ENCODE measurements around the gene GUCY2C.

DNA sequence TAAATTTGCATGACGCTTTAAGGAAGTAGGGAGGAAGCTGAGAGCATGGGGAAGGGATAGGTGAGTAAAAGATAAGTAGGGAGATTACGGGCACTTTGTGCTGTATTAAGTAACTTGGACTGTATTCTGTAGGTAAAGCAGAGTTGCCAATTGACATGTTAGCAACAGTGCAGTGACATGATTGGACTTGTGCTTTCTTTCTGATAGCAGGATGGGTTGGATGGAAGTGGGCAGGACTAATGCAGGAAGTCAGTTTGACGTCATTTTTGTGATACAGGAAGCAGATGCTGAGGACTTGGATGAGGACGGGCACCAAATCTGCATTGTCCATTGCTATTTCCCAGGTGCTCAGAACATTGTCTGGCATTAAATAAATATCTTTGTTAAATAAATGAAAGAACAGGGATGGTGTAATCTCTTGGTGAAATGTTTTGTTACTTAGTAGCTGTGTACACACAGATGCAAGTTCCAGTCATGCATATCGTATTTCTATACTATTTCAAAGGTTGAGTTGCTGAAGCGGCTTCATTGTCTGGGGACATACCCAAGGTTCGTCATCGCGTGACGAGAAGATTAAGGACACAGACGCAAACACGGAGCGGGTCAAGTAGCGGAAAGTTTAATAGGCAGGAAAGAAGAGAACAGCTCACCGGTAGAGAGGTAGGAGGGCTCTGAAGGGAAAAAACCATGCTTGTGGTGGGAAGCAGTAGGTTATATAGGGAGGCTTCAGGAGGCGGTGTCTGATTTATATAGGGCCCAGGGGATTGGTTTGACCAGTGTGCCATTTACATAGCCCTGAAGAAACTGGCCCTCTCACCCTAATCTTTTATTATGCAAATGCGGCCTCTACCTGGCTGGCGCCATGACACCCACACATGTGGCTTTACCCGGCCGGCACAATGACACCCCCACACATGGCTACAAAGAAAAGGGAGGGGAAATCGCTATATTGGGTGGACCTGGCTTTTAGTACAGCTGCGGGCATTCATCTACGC, 30.7 kb downstream of the GUCY2C start:
- TF ChIP-seq CTCF (IDR thresholded peaks at IDR 0.05) (no peak), POLR2A (IDR thresholded peaks at IDR 0.05) (no peak)

Data from esophagus squamous epithelium (tissue), 4 donors.